ENCODE data around the gene FAM171A2. TPM values are rescaled to one million over a fixed set of nuclear protein-coding genes. Genes with fewer than 3 reads are reported as not detected.
"Not testable (repeated sequence)": the region's sequence is repeated elsewhere in the genome, so short reads cannot be mapped to it uniquely, and the experiment has no call there.

FAM171A2 gene
- total RNA-seq, 4 donors from 2014 or later, result 0.10 to 0.47 (median 0.23) TPM; not detected in 1

- intact Hi-C loops (cut with DNase I; ENCODE audit: low total_unique reads), result no loop called here
- in situ Hi-C loops (cut with MboI; ENCODE audit: low sequenced_read_pairs in 4 of 4), result no loop called here
- ATAC-seq, result no peak
Observed at GRCh38 chr17:44367231-44367979, 3.8 kb upstream of the FAM171A2 start.

GRCh38 chr17:44365051-44365450, 1.4 kb upstream of the FAM171A2 start:
- in situ Hi-C loops (cut with MboI; ENCODE audit: low sequenced_read_pairs in 4 of 4); H3K9me3 ChIP-seq; H3K36me3 ChIP-seq; H3K4me3 ChIP-seq; DNase-seq; intact Hi-C loops (cut with DNase I; ENCODE audit: low total_unique reads); ATAC-seq; H3K27ac ChIP-seq: not testable (repeated sequence)
- Histone ChIP-seq H3K4me1 (peaks cover 4 to 12% of the 10 kb centered on the region in 2 donors), H3K27me3 (peaks cover 8 to 18% (median 17%) of the 10 kb centered on the region in 3 donors)

More at GRCh38 chr17:44367231-44367979, 3.8 kb upstream of the FAM171A2 start:
- Histone ChIP-seq H3K4me1 (peaks cover 4 to 12% of the 10 kb centered on the region in 2 donors), H3K36me3 (no peaks in the 10 kb centered on the region), H3K27ac (no peak overlapping the region), H3K4me3 (no peak overlapping the region), H3K27me3 (peaks cover 11 to 22% (median 15%) of the 10 kb centered on the region in 3 donors), H3K9me3 (no peaks in the 10 kb centered on the region)
- TF ChIP-seq CTCF (IDR thresholded peaks at IDR 0.05 in 4 of 5, conservative IDR thresholded peaks at IDR 0.05 in 1 of 5), result no peak
- no peak for TF ChIP-seq POLR2A (IDR thresholded peaks at IDR 0.05)
- no peak for DNase-seq

- Histone ChIP-seq H3K4me3 (peak overlapping the region; percentile 47 to 79 (median 60)), H3K27ac (no peak overlapping the region), H3K4me1 (peaks cover 4 to 12% of the 10 kb centered on the region in 2 donors), H3K9me3 (no peaks in the 10 kb centered on the region), H3K27me3 (peaks cover 8 to 17% (median 15%) of the 10 kb centered on the region in 3 donors), H3K36me3 (no peaks in the 10 kb centered on the region)
- DNase-seq (no peak), ATAC-seq (peak; percentile 25 to 52)
- no peak for TF ChIP-seq POLR2A (IDR thresholded peaks at IDR 0.05)
- no peak for TF ChIP-seq CTCF (IDR thresholded peaks at IDR 0.05 in 4 of 5, conservative IDR thresholded peaks at IDR 0.05 in 1 of 5)
- in situ Hi-C loops (cut with MboI; ENCODE audit: low sequenced_read_pairs in 4 of 4) (no loop called here), intact Hi-C loops (cut with DNase I; ENCODE audit: low total_unique reads) (loop anchor here (1.0 kb wide), 1 partner anchor 160 kb away; no protein-coding TSS in a partner anchor)
Observed at GRCh38 chr17:44362949-44363612, 572 bp downstream of the FAM171A2 start.

- Histone ChIP-seq H3K9me3 (no peaks in the 10 kb centered on the region), H3K27ac (no peak overlapping the region), H3K4me3 (peak overlapping the region in 3 of 4 donors; percentile 59 to 79 (median 62)), H3K36me3 (no peaks in the 10 kb centered on the region), H3K27me3 (peaks cover 5 to 17% (median 15%) of the 10 kb centered on the region in 3 donors), H3K4me1 (peaks cover 4 to 12% of the 10 kb centered on the region in 2 donors)
- in situ Hi-C loops (cut with MboI; ENCODE audit: low sequenced_read_pairs in 4 of 4) (no loop called here), intact Hi-C loops (cut with DNase I; ENCODE audit: low total_unique reads) (no loop called here)
- DNase-seq, result no peak
- TF ChIP-seq CTCF (IDR thresholded peaks at IDR 0.05 in 4 of 5, conservative IDR thresholded peaks at IDR 0.05 in 1 of 5), result no peak
- no peak for TF ChIP-seq POLR2A (IDR thresholded peaks at IDR 0.05)
- ATAC-seq, result no peak
Observed at GRCh38 chr17:44362459-44362948, 1.1 kb downstream of the FAM171A2 start.

All from gastrocnemius medialis (tissue), 4 donors.